SJSA1 (cell line): ENCODE measurements around the gene GPLD1. TPM values are rescaled to one million over a fixed set of nuclear protein-coding genes. Genes with fewer than 3 reads are reported as not detected.
"Not testable (repeated sequence)": the region's sequence is repeated elsewhere in the genome, so short reads cannot be mapped to it uniquely, and the experiment has no call there.

ENCODE experiments used
- DNase-seq, 2 experiments: peaks; one replicate each; pipeline ENCODE4 v3.0.0-alpha.2; 2015 to 2020; ENCODE audit warnings: low spot score in 2 of 2, low read depth in 1 of 2
- H3K27ac ChIP-seq: fragments of 250-450 bp; sonication (Bioruptor Pico); 2 replicates; pipeline ENCODE4 v1.5.1; 2020; ENCODE audit warnings: mild to moderate bottlenecking, moderate library complexity
- H3K27me3 ChIP-seq: fragments of 250-450 bp; sonication (Bioruptor Pico); replicated peaks from 2 replicates; pipeline ENCODE4 v1.5.1; 2020; ENCODE audit warnings: mild to moderate bottlenecking, moderate library complexity
- H3K36me3 ChIP-seq: fragments of 250-450 bp; sonication (Bioruptor Pico); 2 replicates; pipeline ENCODE4 v1.5.1; 2020; ENCODE audit warnings: mild to moderate bottlenecking
- H3K4me1 ChIP-seq: fragments of 250-450 bp; sonication (Bioruptor Pico); replicated peaks from 2 replicates; pipeline ENCODE4 v1.6.1; 2021; ENCODE audit warnings: mild to moderate bottlenecking
- H3K4me3 ChIP-seq: fragments of 250-450 bp; sonication (Bioruptor Pico); 2 replicates; pipeline ENCODE4 v1.5.1; 2020; ENCODE audit warnings: mild to moderate bottlenecking
- H3K9me3 ChIP-seq: fragments of 250-450 bp; sonication (Bioruptor Pico); replicated peaks from 2 replicates; pipeline ENCODE4 v1.5.1; 2020; ENCODE audit warnings: mild to moderate bottlenecking
- total RNA-seq: library from RNA; depleted of rRNA; stranded (reverse); fragments of >200 nt; shearing (Covaris generic); gene quantifications from 2 replicates; pipeline ENCODE4 v1.2.3, GENCODE V29; 2014

GPLD1 gene
- total RNA-seq, 1 experiment from 2014 or later, result 0.74 TPM

DNA sequence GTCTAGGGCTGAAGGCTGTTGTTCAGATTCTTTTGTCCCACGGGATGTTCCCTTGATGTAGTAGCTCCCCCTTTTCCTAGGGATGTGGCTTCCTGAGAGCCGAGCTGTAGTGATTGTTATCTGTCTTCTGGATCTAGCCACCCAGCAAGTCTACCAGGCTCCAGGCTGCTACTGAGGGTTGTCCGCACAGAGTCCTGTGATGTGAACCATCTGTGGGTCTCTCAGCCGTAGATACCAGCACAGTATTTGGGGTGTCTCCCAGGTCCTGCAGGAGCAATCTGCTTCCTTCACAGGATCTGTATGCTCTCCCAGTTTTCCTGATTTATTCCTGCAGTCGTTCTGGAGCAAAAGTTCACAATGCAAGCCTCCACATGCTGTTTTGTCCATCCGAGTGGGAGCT, 22.6 kb upstream of the GPLD1 start:
- not testable (repeated sequence) for H3K4me1 ChIP-seq, DNase-seq, H3K36me3 ChIP-seq, H3K9me3 ChIP-seq, H3K4me3 ChIP-seq, H3K27me3 ChIP-seq, H3K27ac ChIP-seq

DNA sequence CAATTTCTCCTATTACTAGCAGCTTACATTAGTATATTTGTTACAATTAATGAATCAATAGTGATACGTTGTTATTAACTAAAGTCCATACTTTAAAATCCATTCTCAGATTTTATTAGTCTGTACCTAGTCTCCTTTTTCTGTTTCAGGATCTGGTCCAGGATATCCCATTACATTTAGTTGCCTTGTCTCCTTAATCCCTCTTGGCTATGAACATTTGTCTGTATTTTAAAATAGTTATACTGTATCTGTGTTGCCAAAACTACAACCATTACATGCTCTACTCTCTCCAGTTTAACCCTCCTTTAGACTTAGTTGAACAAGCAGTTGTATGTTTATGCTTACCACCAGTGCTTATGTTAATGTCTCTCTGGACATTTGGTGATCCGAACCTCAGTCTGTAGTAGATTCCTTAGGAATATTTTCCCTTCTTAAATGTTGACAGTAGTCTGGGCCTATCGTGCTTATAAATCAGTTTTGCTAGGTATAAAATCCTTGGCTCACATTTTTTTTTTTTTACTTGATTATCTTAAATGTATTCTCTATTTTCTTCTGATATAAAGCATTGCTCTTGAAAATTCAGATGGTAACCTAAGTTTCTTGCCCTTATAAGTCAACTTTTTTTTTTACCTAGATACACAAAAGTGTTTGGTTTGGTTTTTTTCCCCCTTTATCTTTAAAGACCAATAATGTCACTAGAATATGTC, 17.6 kb upstream of the GPLD1 start:
- no peaks in the 10 kb centered on the region for H3K27me3 ChIP-seq
- no peak overlapping the region for H3K4me3 ChIP-seq
- no peaks in the 10 kb centered on the region for H3K4me1 ChIP-seq
- no peaks in the 10 kb centered on the region for H3K9me3 ChIP-seq
- no peaks in the 10 kb centered on the region for H3K36me3 ChIP-seq
- DNase-seq, result no peak
- H3K27ac ChIP-seq, result no peak overlapping the region

DNA sequence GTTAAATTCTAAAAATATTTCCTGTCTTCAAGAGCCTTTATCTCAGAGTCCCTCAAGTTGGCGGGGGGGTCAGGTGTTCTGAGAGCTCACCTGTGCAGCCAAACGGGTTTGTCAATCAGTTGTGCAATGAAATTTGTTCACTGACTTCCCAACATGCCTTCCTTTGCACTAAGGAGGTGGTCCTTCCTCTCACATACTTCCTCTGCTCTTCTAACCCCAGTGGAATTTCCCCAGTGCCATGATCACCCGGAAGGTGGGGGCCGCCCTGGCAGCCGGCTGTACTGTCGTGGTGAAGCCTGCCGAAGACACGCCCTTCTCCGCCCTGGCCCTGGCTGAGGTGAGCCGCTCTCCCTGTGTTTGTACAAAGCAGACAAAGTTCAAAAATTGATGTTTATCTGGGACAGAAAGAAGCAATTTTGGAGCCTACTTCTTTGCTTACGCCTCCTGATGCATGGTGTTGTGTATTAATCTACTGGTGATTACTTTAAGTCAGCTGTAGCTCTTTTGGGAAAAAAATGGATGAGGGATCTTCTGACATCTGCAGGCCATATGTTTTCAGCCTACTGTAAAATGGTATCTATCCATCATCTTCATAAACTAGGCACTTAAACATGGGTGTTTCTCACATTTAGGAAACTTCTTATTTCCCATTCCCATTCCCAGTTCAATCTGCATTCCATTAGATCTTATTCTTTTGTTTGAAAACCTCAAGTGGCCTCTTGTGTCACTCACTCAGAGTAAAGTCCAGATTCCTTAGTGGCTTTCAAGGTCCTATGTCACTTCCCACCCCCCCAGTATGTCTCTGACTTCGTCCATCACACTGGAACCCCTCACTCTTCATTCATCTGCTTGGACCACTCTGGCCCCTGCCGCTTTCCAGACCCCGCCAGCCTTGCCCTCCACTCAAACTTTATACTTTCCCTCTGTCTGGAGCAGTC, 15.5 kb upstream of the GPLD1 start:
- H3K27ac ChIP-seq, result no peak overlapping the region
- no peaks in the 10 kb centered on the region for H3K9me3 ChIP-seq
- no peaks in the 10 kb centered on the region for H3K4me1 ChIP-seq
- no peaks in the 10 kb centered on the region for H3K27me3 ChIP-seq
- no peak for DNase-seq
- no peak overlapping the region for H3K4me3 ChIP-seq
- no peaks in the 10 kb centered on the region for H3K36me3 ChIP-seq

DNA sequence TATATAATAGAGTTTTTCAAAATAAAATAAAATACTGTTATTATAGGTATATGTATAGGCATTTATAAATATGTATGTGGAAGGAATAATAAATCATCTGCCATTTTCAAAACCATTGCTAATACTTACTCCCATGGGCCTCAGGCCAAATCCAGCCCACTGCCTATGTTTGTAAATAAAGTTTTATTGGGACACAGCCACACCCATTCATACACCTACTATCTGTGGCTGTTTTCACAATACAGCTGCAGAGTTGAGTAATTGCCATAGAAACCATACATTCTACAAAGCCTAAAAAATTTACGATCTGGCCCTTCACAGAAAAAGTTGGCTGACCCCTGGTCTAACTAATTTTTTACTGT, 14.9 kb upstream of the GPLD1 start:
- Histone ChIP-seq H3K4me1 (no peaks in the 10 kb centered on the region), H3K27me3 (no peaks in the 10 kb centered on the region), H3K27ac (no peak overlapping the region), H3K9me3 (no peaks in the 10 kb centered on the region), H3K4me3 (no peak overlapping the region), H3K36me3 (no peaks in the 10 kb centered on the region)
- no peak for DNase-seq

DNA sequence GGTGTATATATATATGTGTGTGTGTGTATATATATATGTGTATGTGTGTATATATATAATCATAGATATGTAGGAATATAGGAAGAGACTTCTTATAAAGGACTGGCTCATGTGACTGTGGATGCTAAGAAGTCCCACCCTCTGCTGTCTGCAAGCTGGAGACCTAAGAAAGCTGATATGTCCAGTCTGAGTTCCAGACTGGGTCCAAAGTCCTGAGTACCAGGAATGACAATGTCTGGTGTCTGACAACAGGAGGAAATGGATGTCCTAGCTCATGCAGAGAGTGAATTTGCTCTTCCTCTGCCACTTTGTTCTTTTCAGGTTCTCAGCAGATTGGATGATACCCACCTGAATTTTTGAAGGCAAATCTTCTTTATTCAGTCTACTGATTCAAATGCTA, 12.5 kb upstream of the GPLD1 start:
- no peaks in the 10 kb centered on the region for H3K27me3 ChIP-seq
- H3K4me1 ChIP-seq, result no peaks in the 10 kb centered on the region
- DNase-seq, result no peak
- H3K27ac ChIP-seq, result no peak overlapping the region
- no peaks in the 10 kb centered on the region for H3K9me3 ChIP-seq
- no peak overlapping the region for H3K4me3 ChIP-seq
- no peaks in the 10 kb centered on the region for H3K36me3 ChIP-seq

DNA sequence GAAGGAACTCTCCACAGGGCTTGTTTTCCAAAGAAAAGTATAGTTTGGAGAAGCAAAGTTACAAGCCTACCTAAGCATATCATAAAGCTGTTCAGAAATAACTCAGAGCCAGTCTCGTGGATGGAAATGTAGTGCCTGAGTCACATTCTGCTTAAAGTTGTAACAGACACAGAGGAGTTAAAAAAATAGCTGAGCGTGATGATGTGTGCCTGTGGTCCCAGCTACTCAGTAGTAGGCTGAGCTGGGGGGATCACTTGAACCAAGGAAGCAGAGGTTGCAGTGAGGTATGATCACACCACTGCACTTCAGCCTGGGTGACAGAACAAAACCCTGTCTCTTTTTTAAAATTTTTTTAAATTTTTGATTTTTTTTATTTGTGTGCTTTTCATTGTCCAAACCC, 12.0 kb upstream of the GPLD1 start:
- DNase-seq, result no peak

DNA sequence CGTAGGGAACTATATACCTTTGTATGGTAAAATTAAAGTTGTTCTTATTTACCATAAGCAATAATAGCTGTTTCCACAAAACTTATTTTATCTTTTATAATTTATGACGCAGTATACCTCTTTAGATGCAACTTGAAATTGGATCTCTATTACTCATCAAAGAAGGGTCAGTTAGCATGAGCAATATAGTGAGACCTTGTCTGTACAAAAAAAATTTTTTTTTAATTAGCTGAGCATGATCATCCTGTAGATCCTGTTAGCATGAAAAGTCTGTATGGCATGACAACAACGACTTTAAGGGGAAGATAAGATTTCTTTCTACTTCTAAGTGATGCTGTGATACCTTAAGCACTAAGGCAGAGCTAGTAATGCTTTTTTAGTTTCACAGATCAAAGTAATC, 11.3 kb upstream of the GPLD1 start:
- Histone ChIP-seq H3K27ac (no peak overlapping the region), H3K4me1 (no peaks in the 10 kb centered on the region), H3K36me3 (no peaks in the 10 kb centered on the region), H3K9me3 (no peaks in the 10 kb centered on the region), H3K4me3 (no peak overlapping the region), H3K27me3 (0 out of 2 replicates have a peak, but pooled peaks cover 3% of the 10 kb centered on the region)
- no peak for DNase-seq

More for the DNA sequence above, 12.0 kb upstream of the GPLD1 start:
- H3K27ac ChIP-seq, result no peak overlapping the region
- no peaks in the 10 kb centered on the region for H3K4me1 ChIP-seq
- no peak overlapping the region for H3K4me3 ChIP-seq
- H3K9me3 ChIP-seq, result no peaks in the 10 kb centered on the region
- 0 out of 2 replicates have a peak, but pooled peaks cover under 1% of the 10 kb centered on the region for H3K27me3 ChIP-seq
- no peaks in the 10 kb centered on the region for H3K36me3 ChIP-seq

DNA sequence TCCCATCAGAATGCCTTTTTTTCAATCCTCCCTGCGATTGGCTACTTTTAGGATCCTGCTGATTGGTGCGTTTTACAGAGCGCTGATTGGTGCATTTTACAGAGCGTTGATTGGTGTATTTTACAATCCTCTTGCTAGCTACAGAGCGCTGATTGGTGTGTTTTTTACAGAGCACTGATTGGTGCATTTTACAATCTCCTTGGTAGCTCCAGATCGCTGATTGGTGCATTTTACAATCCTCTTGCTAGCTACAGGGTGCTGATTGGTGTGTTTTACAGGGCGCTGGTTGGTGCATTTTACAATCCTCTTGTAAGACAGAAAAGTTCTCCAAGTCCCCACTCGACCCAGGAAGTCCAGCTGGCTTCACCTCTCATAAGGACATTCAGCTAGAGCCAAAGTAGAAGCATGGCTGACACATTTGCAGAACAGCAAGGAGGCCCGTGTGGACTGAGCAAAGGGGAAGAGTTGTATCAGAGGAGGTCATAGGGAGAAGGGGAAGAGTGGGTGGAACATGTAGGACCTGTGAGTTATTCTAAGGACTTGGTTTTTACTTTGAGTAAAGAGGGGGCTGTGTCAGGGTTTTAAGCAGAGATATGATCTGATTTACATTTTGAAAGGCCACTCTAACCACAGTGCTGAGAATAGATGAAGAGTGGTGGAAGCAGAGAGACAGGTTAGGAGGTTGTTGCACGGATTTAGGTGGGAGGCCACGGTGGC, 8.0 kb upstream of the GPLD1 start:
- Histone ChIP-seq H3K27ac (no peak overlapping the region), H3K4me1 (peaks cover 13% of the 10 kb centered on the region), H3K4me3 (no peak overlapping the region), H3K9me3 (no peaks in the 10 kb centered on the region), H3K27me3 (0 out of 2 replicates have a peak, but pooled peaks cover 11% of the 10 kb centered on the region), H3K36me3 (no peaks in the 10 kb centered on the region)
- no peak for DNase-seq

DNA sequence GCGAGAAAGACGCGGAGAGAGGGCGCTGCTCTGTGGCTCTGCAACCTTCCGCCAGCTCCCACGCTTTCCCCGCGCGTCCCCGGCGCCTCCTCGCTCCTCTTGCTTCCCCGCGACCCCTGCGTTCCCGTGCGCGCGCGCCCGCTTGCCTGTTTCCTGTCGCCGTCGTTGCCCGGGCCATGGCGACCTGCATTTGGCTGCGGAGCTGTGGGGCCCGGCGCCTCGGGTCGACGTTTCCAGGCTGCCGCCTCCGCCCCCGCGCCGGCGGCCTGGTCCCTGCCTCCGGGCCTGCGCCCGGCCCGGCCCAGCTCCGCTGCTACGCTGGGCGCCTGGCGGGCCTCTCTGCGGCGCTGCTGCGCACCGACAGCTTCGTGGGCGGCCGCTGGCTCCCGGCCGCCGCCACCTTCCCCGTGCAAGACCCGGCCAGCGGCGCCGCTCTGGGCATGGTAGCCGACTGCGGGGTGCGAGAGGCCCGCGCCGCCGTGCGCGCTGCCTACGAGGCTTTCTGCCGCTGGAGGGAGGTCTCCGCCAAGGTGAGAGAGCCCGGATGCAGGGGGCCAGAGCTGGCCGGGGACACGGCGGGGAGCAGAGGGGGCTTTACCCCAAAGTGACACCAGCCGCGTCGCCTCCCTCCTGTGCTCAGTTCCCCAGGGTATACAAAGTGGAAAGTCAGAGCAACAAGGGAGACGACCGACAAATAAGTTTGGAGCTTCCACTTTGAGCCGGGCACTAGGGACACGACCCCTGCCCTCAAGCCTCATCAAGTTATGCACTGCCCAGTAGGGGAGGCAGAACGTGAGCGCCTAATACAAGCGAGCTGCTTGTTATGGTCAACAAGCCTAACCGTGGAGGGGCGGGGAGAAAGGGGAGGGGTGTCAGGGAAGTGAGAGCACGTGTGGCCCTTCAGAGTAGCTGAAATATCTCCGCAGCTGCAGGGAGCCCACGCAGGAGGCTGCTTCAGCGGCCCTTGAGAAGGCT, 5.7 kb upstream of the GPLD1 start, which contains the start of gene ALDH5A1:
TSS of gene ALDH5A1 (plus strand) at position 149 of the 975 bp plus-strand sequence. CDS start at position 177, 28 bp downstream.
- no peaks in the 10 kb centered on the region for H3K9me3 ChIP-seq
- no peaks in the 10 kb centered on the region for H3K36me3 ChIP-seq
- 0 out of 2 replicates have a peak, but pooled peaks cover 11% of the 10 kb centered on the region for H3K27me3 ChIP-seq
- no peak within 1 kb of the TSS for H3K27ac ChIP-seq
- H3K4me1 ChIP-seq, result peaks cover 13% of the 10 kb centered on the region
- peak within 1 kb of the TSS; percentile 55 for H3K4me3 ChIP-seq
- DNase-seq, result peak; percentile 52 to 56

DNA sequence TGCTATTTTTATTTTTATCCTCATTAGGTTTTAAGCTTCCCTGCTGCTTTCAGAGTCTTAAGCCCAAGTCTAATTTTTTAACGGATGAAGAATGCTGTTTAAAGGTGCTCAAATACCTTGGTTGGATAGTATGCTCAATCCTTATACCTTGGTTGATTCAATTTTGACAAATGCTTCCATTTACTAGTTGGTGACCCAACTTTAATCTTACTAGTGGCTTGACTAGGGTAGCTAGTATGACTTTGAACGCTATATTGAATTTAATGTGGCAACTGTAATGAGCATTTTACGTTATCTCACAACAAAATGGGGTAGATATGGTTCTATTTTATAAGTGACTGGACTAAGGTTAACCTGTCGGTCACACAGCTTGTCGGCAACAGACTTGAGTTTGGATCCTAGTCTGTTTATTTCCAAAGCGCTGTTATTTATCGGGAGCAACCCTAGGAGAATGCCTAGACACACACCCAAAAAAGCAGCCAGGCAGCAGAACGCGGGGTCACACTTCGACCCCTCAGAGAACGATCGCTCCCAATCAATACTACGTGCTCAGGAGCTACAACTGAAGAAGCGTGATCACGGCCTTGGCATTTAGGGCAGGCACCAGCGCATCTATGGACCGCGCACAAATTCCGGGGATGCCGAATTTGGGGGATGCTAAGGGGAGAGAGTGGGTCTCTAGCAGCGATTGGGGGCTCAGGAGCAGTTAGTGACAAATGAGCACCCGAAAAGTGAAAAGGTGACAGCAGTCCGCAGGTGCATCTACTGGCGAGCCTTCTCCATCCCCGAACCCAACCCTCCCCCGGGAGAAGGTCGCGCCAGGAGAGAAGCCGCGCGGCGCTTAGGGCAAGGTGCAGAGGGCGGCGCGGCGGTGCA, 4.8 kb upstream of the GPLD1 start:
- no peak for DNase-seq
- 0 out of 2 replicates have a peak, but pooled peaks cover 11% of the 10 kb centered on the region for H3K27me3 ChIP-seq

DNA sequence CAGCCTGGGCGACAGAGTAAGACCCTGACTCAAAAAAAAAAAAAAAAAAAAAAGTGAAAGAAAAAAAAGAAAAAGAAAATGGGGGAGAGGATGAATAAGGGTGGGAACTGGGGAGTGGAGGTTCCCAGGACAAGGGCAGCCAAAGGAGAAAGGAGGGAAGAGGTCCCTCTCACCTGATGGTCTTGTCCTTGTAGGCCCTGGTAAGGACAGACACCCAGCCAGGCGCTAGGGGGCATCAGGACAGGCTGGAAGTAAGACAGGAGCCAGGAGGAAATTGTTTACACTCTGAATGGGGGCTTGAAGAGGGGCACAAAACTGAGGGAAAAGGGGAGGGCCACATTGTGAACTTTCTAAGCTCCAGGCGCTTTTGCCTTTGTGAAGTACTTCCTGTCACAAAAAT, 3.1 kb upstream of the GPLD1 start:
- H3K4me3 ChIP-seq, result no peak overlapping the region
- no peaks in the 10 kb centered on the region for H3K9me3 ChIP-seq
- peaks cover 13% of the 10 kb centered on the region for H3K4me1 ChIP-seq
- H3K27me3 ChIP-seq, result 0 out of 2 replicates have a peak, but pooled peaks cover 11% of the 10 kb centered on the region
- no peak overlapping the region for H3K27ac ChIP-seq
- no peaks in the 10 kb centered on the region for H3K36me3 ChIP-seq
- no peak for DNase-seq

More for the DNA sequence above, 4.8 kb upstream of the GPLD1 start:
- H3K36me3 ChIP-seq, result no peaks in the 10 kb centered on the region
- peaks cover 13% of the 10 kb centered on the region for H3K4me1 ChIP-seq
- H3K9me3 ChIP-seq, result no peaks in the 10 kb centered on the region
- H3K27ac ChIP-seq, result no peak overlapping the region
- H3K4me3 ChIP-seq, result peak overlapping the region; percentile 55

DNA sequence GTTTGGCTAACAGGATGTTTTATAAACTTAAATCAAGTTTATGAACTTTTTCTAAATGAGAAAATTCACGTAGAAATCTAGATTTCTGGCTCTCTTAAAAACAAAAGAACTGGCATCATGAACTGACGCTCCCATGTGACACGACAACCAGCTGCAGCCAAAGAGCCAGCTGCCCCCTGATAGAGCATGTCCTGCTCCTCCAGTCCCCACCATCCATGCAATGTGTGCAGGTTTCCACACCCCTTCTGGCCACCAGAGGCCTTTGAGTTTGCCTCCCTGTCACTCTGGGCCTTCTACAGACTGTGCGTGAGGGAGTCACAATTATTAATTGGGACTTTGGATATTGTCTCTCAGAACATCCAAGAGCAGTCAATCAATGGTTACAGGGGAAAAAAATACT, 1.6 kb upstream of the GPLD1 start:
- Histone ChIP-seq H3K27me3 (0 out of 2 replicates have a peak, but pooled peaks cover 8% of the 10 kb centered on the region), H3K27ac (no peak overlapping the region), H3K36me3 (no peaks in the 10 kb centered on the region), H3K4me1 (peaks cover 13% of the 10 kb centered on the region), H3K9me3 (no peaks in the 10 kb centered on the region), H3K4me3 (no peak overlapping the region)
- no peak for DNase-seq
